Lung (tissue), 12 donors: ENCODE data around the gene SEC14L3. TPM values are rescaled to one million over a fixed set of nuclear protein-coding genes. Genes with fewer than 3 reads are reported as not detected.

Experiments used
- ATAC-seq: fragments of 200-7000 bp; cut with Tn5 transposase; one replicate; pipeline ENCODE4 v1.9.1; 2020; ENCODE audit warnings: moderate number of reproducible peaks; ENCODE audit not compliant: insufficient read depth, low FRiP score
- DNase-seq, 3 donors: peaks; one replicate each; pipeline ENCODE4 v3.0.0-alpha.2; 2013 to 2017
- H3K27ac ChIP-seq, 2 donors: one replicate each; pipeline ENCODE4 v1.5.1; 2013; ENCODE audit warnings: mild to moderate bottlenecking in 2 of 2, moderate library complexity in 2 of 2, control low read depth in 1 of 2, inconsistent platforms in 1 of 2, low read depth in 1 of 2, low read length in 1 of 2
- H3K27me3 ChIP-seq, 3 donors: one replicate each; pipeline ENCODE4 v1.5.1; 2013; ENCODE audit warnings: low read length in 2 of 3; ENCODE audit not compliant: control insufficient read depth in 3 of 3, insufficient read depth in 3 of 3
- H3K36me3 ChIP-seq, 4 donors: one replicate each; pipeline ENCODE4 v1.5.1; 2013; ENCODE audit warnings: low read length in 4 of 4, mild to moderate bottlenecking in 1 of 4, moderate library complexity in 1 of 4; ENCODE audit not compliant: control insufficient read depth in 4 of 4, insufficient read depth in 4 of 4
- H3K4me1 ChIP-seq, 5 donors: one replicate each; pipeline ENCODE4 v1.5.1; 2013; ENCODE audit warnings: low read length in 5 of 5, mild to moderate bottlenecking in 2 of 5, moderate library complexity in 1 of 5; ENCODE audit not compliant: control insufficient read depth in 5 of 5, insufficient read depth in 5 of 5
- H3K4me3 ChIP-seq: one replicate; pipeline ENCODE4 v1.5.1; 2013; ENCODE audit warnings: mild to moderate bottlenecking, control low read depth, moderate library complexity
- H3K9ac ChIP-seq, 2 donors: one replicate each; pipeline ENCODE4 v1.5.1; 2013; ENCODE audit warnings: low read length in 2 of 2, control low read depth in 1 of 2; ENCODE audit not compliant: insufficient read depth in 1 of 2
- H3K9me3 ChIP-seq, 4 donors: one replicate each; pipeline ENCODE4 v1.5.1; 2013; ENCODE audit warnings: low read length in 3 of 4, mild to moderate bottlenecking in 1 of 4, moderate library complexity in 1 of 4; ENCODE audit not compliant: control insufficient read depth in 4 of 4, insufficient read depth in 3 of 4
- WGBS, 2 donors: extraction: QIAGEN DNeasy Blood & Tissue Kit; methylation state at CpG; one replicate each; pipeline ENCODE4 v1.1.7; 2013; 5-methylcytosine and 5-hydroxymethylcytosine counted together
- polyA plus RNA-seq, 2 donors: library from polyadenylated mRNA; stranded (reverse); fragments of 200-250 nt; gene quantifications; one replicate each; pipeline ENCODE4 v1.2.1, GENCODE V29; 2013
- total RNA-seq, 2 donors: library from RNA; depleted of rRNA in 1 of 2; stranded (reverse); fragments of >200 nt in 1 of 2; gene quantifications; one replicate each; pipeline ENCODE4 v1.2.1, GENCODE V29; 2014 to 2021
- TF ChIP-seq, protein P1 (sequence below): IDR thresholded peaks from 2 replicates; pipeline ENCODE4 v1.5.1; 2012; ENCODE audit warnings: mild to moderate bottlenecking; ENCODE audit errors: control extremely low read depth, extremely low read depth
- donor health status: control.
- donor health status: control.
- donor health status: Bipolar disorder and iron deficiency.
- donor health status: healthy.
- donor health status: DM: yes; HTN: yes; CAD: no.

SEC14L3 gene
- total and polyA plus RNA-seq, 4 donors: 0.17 to 0.98 (median 0.70) TPM

DNA sequence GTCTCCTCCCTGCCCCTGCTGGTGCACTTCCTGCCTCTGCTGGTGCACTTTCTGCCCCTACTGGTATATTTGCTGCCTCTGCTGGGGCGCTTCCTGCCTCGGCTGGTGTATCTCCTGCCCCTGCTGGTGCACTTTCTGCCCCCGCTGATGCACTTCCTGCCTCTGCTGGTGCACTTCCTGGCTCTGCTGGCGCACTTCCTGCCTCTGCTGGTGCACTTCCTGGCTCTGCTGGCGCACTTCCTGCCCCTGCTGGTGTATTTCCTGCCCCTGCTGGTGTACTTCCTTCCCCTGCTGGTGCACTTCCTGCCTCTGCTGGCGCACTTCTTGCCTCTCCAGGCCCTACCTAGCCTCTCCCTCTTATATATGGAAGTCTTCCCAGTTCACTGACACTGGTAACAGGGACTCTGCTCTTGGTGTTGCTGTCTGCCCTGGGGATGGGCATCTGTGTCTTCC, 36.1 kb downstream of the SEC14L3 start:
- H3K27ac ChIP-seq: peak overlapping the region in 1 of 2 donors; percentile 61
- DNase-seq: no peak
- no peak overlapping the region for H3K4me3 ChIP-seq
- 57 to 69% methylated on average over 6 of the region's 6 CpGs for WGBS, 2 donors
- H3K9ac ChIP-seq: no peak overlapping the region
- ATAC-seq: no peak
- peaks cover 0 to 6% (median 0%) of the 10 kb centered on the region in 4 donors for H3K9me3 ChIP-seq
- no peaks in the 10 kb centered on the region for H3K36me3 ChIP-seq
- H3K27me3 ChIP-seq: no peaks in the 10 kb centered on the region
- TF ChIP-seq, protein P1, sequence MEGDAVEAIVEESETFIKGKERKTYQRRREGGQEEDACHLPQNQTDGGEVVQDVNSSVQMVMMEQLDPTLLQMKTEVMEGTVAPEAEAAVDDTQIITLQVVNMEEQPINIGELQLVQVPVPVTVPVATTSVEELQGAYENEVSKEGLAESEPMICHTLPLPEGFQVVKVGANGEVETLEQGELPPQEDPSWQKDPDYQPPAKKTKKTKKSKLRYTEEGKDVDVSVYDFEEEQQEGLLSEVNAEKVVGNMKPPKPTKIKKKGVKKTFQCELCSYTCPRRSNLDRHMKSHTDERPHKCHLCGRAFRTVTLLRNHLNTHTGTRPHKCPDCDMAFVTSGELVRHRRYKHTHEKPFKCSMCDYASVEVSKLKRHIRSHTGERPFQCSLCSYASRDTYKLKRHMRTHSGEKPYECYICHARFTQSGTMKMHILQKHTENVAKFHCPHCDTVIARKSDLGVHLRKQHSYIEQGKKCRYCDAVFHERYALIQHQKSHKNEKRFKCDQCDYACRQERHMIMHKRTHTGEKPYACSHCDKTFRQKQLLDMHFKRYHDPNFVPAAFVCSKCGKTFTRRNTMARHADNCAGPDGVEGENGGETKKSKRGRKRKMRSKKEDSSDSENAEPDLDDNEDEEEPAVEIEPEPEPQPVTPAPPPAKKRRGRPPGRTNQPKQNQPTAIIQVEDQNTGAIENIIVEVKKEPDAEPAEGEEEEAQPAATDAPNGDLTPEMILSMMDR: no peak
- H3K4me1 ChIP-seq: peaks cover 0 to 3% (median 0%) of the 10 kb centered on the region in 5 donors

GRCh38 chr22:30434843-30435242, 37.0 kb downstream of the SEC14L3 start:
- DNase-seq (no peak), ATAC-seq (no peak)
- Histone ChIP-seq H3K9me3 (peaks cover 0 to 6% (median 0%) of the 10 kb centered on the region in 4 donors), H3K4me1 (peaks cover 0 to 3% (median 0%) of the 10 kb centered on the region in 5 donors), H3K27ac (no peak overlapping the region), H3K4me3 (no peak overlapping the region), H3K9ac (no peak overlapping the region), H3K27me3 (no peaks in the 10 kb centered on the region), H3K36me3 (no peaks in the 10 kb centered on the region)
- TF ChIP-seq, protein P1: no peak
- WGBS, 2 donors: 50 to 81% methylated on average over 1 of the region's 1 CpG

DNA sequence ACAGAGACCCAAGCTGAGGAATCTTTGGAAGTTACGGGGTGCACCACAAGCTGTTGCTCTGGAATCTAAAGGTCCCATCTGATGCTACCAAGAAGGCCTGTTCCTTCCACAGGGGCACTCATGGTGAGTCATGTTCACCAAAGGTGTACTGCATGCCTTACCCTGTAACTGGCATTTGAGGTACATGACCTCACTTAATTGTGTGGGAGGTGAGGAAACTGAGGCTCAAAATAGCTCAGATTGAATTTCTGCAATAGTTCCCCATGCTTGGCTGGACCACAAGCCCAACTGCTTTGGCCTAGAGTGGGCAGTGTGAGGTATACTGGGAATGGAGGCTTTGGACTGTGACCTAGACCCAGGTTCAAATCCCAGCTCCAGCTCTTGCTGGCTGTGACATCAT, 38.0 kb downstream of the SEC14L3 start:
- Histone ChIP-seq H3K27me3 (no peaks in the 10 kb centered on the region), H3K36me3 (no peaks in the 10 kb centered on the region), H3K4me1 (peaks cover 0 to 3% (median 0%) of the 10 kb centered on the region in 5 donors), H3K9ac (no peak overlapping the region), H3K4me3 (no peak overlapping the region), H3K27ac (no peak overlapping the region), H3K9me3 (peaks cover 0 to 6% (median 0%) of the 10 kb centered on the region in 4 donors)
- TF ChIP-seq, protein P1: no peak
- WGBS, 2 donors: 96 to 100% methylated on average over 1 of the region's 1 CpG
- ATAC-seq: no peak
- DNase-seq: no peak

DNA sequence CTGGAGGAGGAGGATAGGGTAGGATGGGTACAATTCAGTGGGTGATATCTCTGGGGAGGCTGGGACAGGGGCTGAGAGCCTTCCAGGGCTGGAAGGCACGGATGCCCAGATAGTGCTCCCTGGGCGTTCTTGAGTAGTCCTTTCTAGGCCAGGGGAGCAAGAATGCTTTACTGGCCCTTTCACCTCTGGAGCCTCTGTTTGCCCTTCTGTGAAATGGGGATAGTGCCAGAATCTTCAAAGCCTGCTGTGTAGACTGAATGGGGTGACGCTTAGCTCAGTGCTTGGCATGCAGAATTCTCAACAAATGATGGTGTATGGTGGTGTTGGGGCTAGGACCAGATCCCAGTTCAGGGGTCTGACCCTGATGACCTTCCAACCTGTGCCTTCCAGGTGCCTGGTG, 38.6 kb downstream of the SEC14L3 start:
- peaks cover 0 to 6% (median 0%) of the 10 kb centered on the region in 4 donors for H3K9me3 ChIP-seq
- H3K4me1 ChIP-seq: peaks cover 0 to 3% (median 0%) of the 10 kb centered on the region in 5 donors
- no peak for DNase-seq
- H3K36me3 ChIP-seq: no peaks in the 10 kb centered on the region
- TF ChIP-seq, protein P1: no peak
- no peak overlapping the region for H3K27ac ChIP-seq
- H3K4me3 ChIP-seq: no peak overlapping the region
- H3K27me3 ChIP-seq: no peaks in the 10 kb centered on the region
- no peak overlapping the region for H3K9ac ChIP-seq
- no peak for ATAC-seq
- WGBS, 2 donors: 96 to 98% methylated on average over 3 of the region's 3 CpGs
